ENCODE data around the gene CEP170B. TPM values are rescaled to one million over a fixed set of nuclear protein-coding genes. Genes with fewer than 3 reads are reported as not detected.

CEP170B gene
- total and polyA plus RNA-seq, 2 of the 13 experiments (the other 11 are each of a cell fraction or from before 2014, with no cell fraction given): 4.3 to 8.8 TPM

- TF ChIP-seq ZNF737 (CRISPR knock-in tag; IDR thresholded peaks at IDR 0.05; ENCODE audit: borderline replicate concordance): no peak
- TF ChIP-seq MLXIP (CRISPR knock-in tag; IDR thresholded peaks at IDR 0.05; ENCODE audit: borderline replicate concordance): no peak
- TF ChIP-seq HNRNPH1 (optimal IDR thresholded peaks at IDR 0.05; ENCODE audit: low read depth, low read length): no peak
- no peak for TF ChIP-seq RARA (CRISPR knock-in tag; IDR thresholded peaks at IDR 0.05)
Measured at GRCh38 chr14:104891664-104892530, 26.8 kb downstream of the CEP170B start (continued).

GRCh38 chr14:104892531-104893434 is 27.7 kb downstream of the CEP170B start:
- intact Hi-C loops (cut with micrococcal nuclease; ENCODE audit: unreplicated experiment): no loop called here
- no peak for TF ChIP-seq TEAD2 (CRISPR knock-in tag; IDR thresholded peaks at IDR 0.05)
- TF ChIP-seq XRCC5 (optimal IDR thresholded peaks at IDR 0.05; ENCODE audit: low read length): no peak
- TF ChIP-seq ZNF615 (CRISPR knock-in tag; IDR thresholded peaks at IDR 0.05; ENCODE audit: borderline replicate concordance): no peak
- TF ChIP-seq RFX5 (IDR thresholded peaks at IDR 0.05; ENCODE audit: low read depth, low read length): no peak
- TF ChIP-seq AGO2 (optimal IDR thresholded peaks at IDR 0.05; ENCODE audit: low read depth, low read length): peak; percentile 80
- TF ChIP-seq TARDBP (CRISPR knock-in tag; IDR thresholded peaks at IDR 0.05): peak; percentile 17; the same call in 1 of the 2 replicates
- ATAC-seq (no peak), DNase-seq (ENCODE audit: low spot score) (no peak), FAIRE-seq (no peak)
- WGBS (ENCODE audit: low lambda C conversion rate): 82% methylated on average over 8 of the region's 31 CpGs
- peaks cover 9% of the 10 kb centered on the region; the same call in 1 of the 2 replicates for H3K4me1 ChIP-seq (ENCODE audit: insufficient read depth, low read length)
- no peaks in the 10 kb centered on the region for H4K20me1 ChIP-seq (ENCODE audit: insufficient read depth, low read length)
- H3K4me3 ChIP-seq (replicated peaks in 1 of 3; ENCODE audit: insufficient read depth in 1 of 3, low read depth in 2 of 3, low read length in 3 of 3): no peak overlapping the region
- ChIA-PET POLR2A (interaction anchor here (1.4 kb wide), 1 partner anchor 28 kb away, joined by 3 read pairs; the partner anchor contains the start of gene CEP170B), CTCF (ENCODE audit: low intra/inter-chr PET ratio, low total read pairs) (no interaction called here)
- no TSS peak for BruUV-seq (replicated peaks)
- no peak overlapping the region for H2AFZ ChIP-seq (ENCODE audit: low read length)
- H3K9ac ChIP-seq (ENCODE audit: insufficient read depth, low read depth, low read length): no peak overlapping the region
- no peak overlapping the region for H3K4me2 ChIP-seq (ENCODE audit: low read depth, low read length)
- H3K79me2 ChIP-seq (ENCODE audit: insufficient read depth, low read length): no peaks in the 10 kb centered on the region
- no peaks in the 10 kb centered on the region for H3K9me3 ChIP-seq (ENCODE audit: low read length)
- no peak overlapping the region for H3K27ac ChIP-seq (ENCODE audit: extremely low read length, insufficient read depth, low read length)
- in situ Hi-C loops (cut with HindIII; ENCODE audit: extremely low pct_ligation_motif_present, low pct_unique_long_range_greater_than_20kb): no loop called here
- H3K36me3 ChIP-seq (replicated peaks in 1 of 2; ENCODE audit: control insufficient read depth in 1 of 2, insufficient read depth in 2 of 2, low read length in 2 of 2): no peaks in the 10 kb centered on the region
- H3K27me3 ChIP-seq (ENCODE audit: control insufficient read depth in 1 of 2, insufficient read depth in 2 of 2, low read length in 2 of 2): no peaks in the 10 kb centered on the region
